GM18861 (cell line): ENCODE results near the gene ZFP36L1.

Source experiments
- ATAC-seq: cut with Tn5 transposase; IDR thresholded peaks from one replicate; pipeline ENCODE4 v1.9.1; 2021; ENCODE audit not compliant: unreplicated experiment

The ZFP36L1 gene

GRCh38 chr14:68741839-68742470, 50.9 kb downstream of the ZFP36L1 start:
- peak; percentile 81 for ATAC-seq

DNA sequence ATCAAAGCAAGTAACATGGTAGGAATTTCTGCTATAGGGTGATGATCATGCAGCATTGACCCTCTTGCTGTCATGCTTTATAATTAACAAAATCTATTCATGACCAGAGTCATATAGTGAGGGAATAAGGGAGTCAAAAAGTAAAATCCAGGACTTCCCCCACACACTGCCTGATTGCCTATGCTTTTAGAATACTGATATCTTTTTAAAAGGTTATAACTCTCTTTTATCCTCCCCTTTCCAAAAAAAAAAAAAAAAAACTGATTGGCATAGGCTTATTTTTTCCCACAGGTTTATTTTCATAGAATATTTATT, 51.4 kb downstream of the ZFP36L1 start:
- ATAC-seq = no peak

GRCh38 chr14:68740788-68741476, 51.9 kb downstream of the ZFP36L1 start:
- ATAC-seq = no peak

- no peak for ATAC-seq
Observed at GRCh38 chr14:68739701-68740100, 53.2 kb downstream of the ZFP36L1 start.

DNA sequence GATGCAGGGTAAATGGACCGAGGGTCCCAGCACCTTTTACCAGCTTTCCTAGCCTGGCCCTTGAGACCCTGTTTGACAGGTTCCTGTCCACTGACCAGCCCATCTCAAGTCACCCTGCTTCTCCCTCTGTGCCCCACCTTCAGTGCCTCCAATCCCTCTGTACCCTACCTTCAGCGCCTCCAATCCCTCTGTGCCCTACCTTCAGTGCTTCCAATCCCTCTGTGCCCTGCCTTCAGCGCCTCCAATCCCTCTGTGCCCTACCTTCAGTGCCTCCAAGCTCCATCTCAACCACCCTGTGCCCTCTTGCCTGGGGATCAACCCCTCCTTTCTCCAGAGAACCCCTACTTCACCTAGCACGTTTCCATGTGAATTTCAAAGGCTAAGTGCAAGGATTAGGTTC, 54.3 kb downstream of the ZFP36L1 start:
- no peak for ATAC-seq
